Measurements from ENCODE around the gene FSTL4.
A peak's percentile ranks its signal among the peaks of the same experiment; 100 is the strongest.

DNA sequence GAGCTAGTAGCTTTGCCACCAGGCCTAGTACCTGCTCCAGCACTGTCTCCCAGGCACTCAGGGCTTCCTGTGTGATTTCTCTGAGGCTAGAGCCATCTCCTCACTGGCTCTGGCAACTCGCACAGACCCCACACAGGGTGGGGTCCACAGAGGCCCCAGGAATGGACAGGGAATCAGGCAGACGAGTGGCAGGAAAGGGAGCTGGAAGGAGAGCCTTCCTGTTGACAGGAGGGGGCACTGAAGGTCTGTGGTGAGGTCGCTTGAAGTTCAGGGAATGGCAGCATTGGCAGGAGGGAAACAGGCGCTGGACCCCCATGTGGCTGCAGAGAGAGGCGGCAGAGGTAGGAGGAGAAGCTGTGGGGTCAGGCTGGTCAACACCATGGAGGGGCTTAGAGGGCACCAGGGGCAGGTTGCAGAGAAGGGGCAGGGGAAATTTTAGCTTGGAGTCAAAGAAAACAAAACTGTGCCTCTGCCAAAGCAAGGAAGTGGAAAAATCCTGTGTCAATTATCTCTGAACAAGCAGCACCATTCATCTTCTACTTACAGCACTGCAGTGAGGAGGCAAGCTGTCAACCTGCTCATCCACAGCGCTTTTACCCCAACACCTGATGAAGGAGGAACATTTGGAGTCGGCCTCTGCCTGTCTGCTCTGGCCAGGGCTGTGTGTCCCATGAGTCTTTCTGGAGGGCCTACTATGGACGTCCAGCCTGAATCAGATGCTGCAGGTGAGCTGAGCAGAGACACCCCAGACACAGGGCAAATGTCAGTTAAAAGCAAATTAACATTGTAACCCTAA is 270.2 kb downstream of the FSTL4 start:
- 0 out of 2 replicates have a peak, but pooled peaks have one; percentile 18 for TF ChIP-seq CTCF (conservative IDR thresholded peaks at IDR 0.05)
- no peak for TF ChIP-seq EZH2 (IDR thresholded peaks at IDR 0.05; ENCODE audit: low read depth)
